ENCODE results near the gene CAMP.
"Not testable (repeated sequence)": the region's sequence is repeated elsewhere in the genome, so short reads cannot be mapped to it uniquely, and the experiment has no call there.

Gene CAMP

GRCh38 chr3:48248095-48248850 lies 25.0 kb downstream of the CAMP start:
- DNase-seq (ENCODE audit: low spot score in 2 of 2) = no peak
- Mint-ChIP-seq H3K4me3 (no peak overlapping the region), H3K27me3 (no peaks in the 10 kb centered on the region), H3K4me1 (peaks cover 10% of the 10 kb centered on the region), H3K9me3 (no peaks in the 10 kb centered on the region), H3K27ac (peak overlapping the region; percentile 65), H3K36me3 (peaks cover 12% of the 10 kb centered on the region)
- ATAC-seq (ENCODE audit: low read depth) = no peak

GRCh38 chr3:48256557-48256956 lies 33.3 kb downstream of the CAMP start:
- Mint-ChIP-seq H3K4me1 (peaks cover 10% of the 10 kb centered on the region), H3K27ac (no peak overlapping the region), H3K9me3 (no peaks in the 10 kb centered on the region), H3K36me3 (peaks cover 30% of the 10 kb centered on the region), H3K27me3 (no peaks in the 10 kb centered on the region), H3K4me3 (no peak overlapping the region)
- DNase-seq (ENCODE audit: low spot score in 2 of 2) (no peak), ATAC-seq (ENCODE audit: low read depth) (no peak)

- Mint-ChIP-seq H3K4me3 (no peak overlapping the region), H3K27ac (no peak overlapping the region), H3K4me1 (peaks cover 10% of the 10 kb centered on the region), H3K36me3 (peaks cover 38% of the 10 kb centered on the region), H3K9me3 (no peaks in the 10 kb centered on the region), H3K27me3 (no peaks in the 10 kb centered on the region)
- DNase-seq (ENCODE audit: low spot score in 2 of 2) (no peak), ATAC-seq (ENCODE audit: low read depth) (no peak)
These were observed 35.2 kb downstream of the CAMP start for GRCh38 chr3:48258530-48258929.

- peaks cover 18% of the 10 kb centered on the region for H3K36me3 Mint-ChIP-seq
- H3K4me1 Mint-ChIP-seq = peaks cover 5% of the 10 kb centered on the region
- no peaks in the 10 kb centered on the region for H3K27me3 Mint-ChIP-seq
- DNase-seq (ENCODE audit: low spot score in 2 of 2) (no peak), ATAC-seq (ENCODE audit: low read depth) (no peak)
- H3K4me3 Mint-ChIP-seq = no peak overlapping the region
- H3K27ac Mint-ChIP-seq = peak overlapping the region; percentile 82
- H3K9me3 Mint-ChIP-seq = no peaks in the 10 kb centered on the region
These were observed 44.5 kb downstream of the CAMP start for GRCh38 chr3:48267782-48268181.

DNA sequence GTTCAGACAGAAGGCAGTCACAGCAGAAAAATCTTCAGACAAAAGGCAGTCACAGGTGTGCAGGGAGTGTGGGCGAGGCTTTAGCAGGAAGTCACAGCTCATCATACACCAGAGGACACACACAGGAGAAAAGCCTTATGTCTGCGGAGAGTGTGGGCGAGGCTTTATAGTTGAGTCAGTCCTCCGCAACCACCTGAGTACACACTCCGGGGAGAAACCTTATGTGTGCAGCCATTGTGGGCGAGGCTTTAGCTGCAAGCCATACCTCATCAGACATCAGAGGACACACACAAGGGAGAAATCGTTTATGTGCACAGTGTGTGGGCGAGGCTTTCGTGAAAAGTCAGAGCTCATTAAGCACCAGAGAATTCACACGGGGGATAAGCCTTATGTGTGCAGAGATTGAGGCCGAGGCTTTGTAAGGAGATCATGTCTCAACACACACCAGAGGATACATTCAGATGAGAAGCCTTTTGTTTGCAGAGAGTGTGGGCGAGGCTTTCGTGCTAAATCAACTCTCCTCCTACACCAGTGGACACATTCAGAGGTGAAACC lies 45.2 kb downstream of the CAMP start:
- H3K4me1 Mint-ChIP-seq = peaks cover 5% of the 10 kb centered on the region
- H3K27me3 Mint-ChIP-seq = no peaks in the 10 kb centered on the region
- peak; percentile 71 for ATAC-seq (ENCODE audit: low read depth)
- DNase-seq (ENCODE audit: low spot score in 2 of 2) = no peak
- no peaks in the 10 kb centered on the region for H3K9me3 Mint-ChIP-seq
- H3K36me3 Mint-ChIP-seq = peaks cover 18% of the 10 kb centered on the region
- peak overlapping the region; percentile 82 for H3K27ac Mint-ChIP-seq
- no peak overlapping the region for H3K4me3 Mint-ChIP-seq

GRCh38 chr3:48268936-48269561 lies 45.8 kb downstream of the CAMP start:
- Mint-ChIP-seq H3K27me3 (no peaks in the 10 kb centered on the region), H3K4me3 (no peak overlapping the region), H3K9me3 (no peaks in the 10 kb centered on the region), H3K36me3 (peaks cover 15% of the 10 kb centered on the region), H3K27ac (no peak overlapping the region), H3K4me1 (peaks cover 5% of the 10 kb centered on the region)
- ATAC-seq (ENCODE audit: low read depth) (no peak), DNase-seq (ENCODE audit: low spot score in 2 of 2) (no peak)

DNA sequence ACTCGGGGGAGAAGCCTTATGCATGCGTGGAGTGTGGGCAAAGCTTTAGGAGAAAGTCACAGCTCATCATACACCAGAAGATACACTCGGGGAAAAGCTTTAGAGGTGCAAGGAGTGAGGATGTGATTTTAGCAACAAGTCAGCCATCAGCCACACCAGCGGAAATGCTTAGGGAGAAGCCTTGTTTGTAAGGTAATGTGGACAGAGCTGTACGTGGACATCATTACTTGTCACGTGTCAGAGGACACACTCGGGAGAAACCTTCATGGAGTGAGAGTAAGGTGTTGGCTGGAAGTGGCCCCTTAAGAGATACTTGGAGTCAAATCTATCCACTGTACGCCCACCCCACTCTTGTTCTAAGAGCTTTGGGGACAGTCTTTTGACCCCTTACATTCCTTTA lies 46.3 kb downstream of the CAMP start:
- no peaks in the 10 kb centered on the region for H3K9me3 Mint-ChIP-seq
- no peak overlapping the region for H3K4me3 Mint-ChIP-seq
- ATAC-seq (ENCODE audit: low read depth) (no peak), DNase-seq (ENCODE audit: low spot score in 2 of 2) (no peak)
- no peak overlapping the region for H3K27ac Mint-ChIP-seq
- H3K27me3 Mint-ChIP-seq = no peaks in the 10 kb centered on the region
- peaks cover 5% of the 10 kb centered on the region for H3K4me1 Mint-ChIP-seq
- peaks cover 15% of the 10 kb centered on the region for H3K36me3 Mint-ChIP-seq

DNA sequence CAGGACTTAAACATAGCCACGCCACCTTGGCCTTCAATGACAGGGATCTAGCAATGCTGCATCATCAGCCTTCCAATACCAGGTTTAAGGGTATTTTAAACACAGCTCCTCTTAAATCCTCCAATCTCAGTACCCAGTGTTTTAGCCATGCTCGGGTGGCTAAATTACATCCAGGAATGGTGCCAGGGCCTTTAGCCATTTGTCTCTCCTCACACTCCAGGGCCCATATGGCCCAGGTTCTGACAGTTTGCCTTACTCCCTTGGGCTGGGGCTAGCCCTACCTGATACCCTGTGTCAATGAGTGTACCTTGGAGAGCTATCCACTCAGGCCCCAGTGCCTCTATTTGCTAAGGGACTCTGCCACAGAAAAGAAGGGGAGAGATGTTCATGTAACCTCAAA lies 47.0 kb downstream of the CAMP start:
- no peak for ATAC-seq (ENCODE audit: low read depth)
- H3K27ac Mint-ChIP-seq = no peak overlapping the region
- H3K27me3 Mint-ChIP-seq = no peaks in the 10 kb centered on the region

GRCh38 chr3:48271223-48271622 lies 47.9 kb downstream of the CAMP start:
- H3K36me3 Mint-ChIP-seq = peaks cover 15% of the 10 kb centered on the region
- H3K27ac Mint-ChIP-seq; DNase-seq (ENCODE audit: low spot score in 2 of 2); H3K27me3 Mint-ChIP-seq; ATAC-seq (ENCODE audit: low read depth); H3K9me3 Mint-ChIP-seq; H3K4me3 Mint-ChIP-seq; H3K4me1 Mint-ChIP-seq: not testable (repeated sequence)

More for the DNA sequence above, 47.0 kb downstream of the CAMP start:
- DNase-seq (ENCODE audit: low spot score in 2 of 2) = no peak
- H3K36me3 Mint-ChIP-seq = peaks cover 15% of the 10 kb centered on the region
- no peak overlapping the region for H3K4me3 Mint-ChIP-seq
- H3K9me3 Mint-ChIP-seq = no peaks in the 10 kb centered on the region
- H3K4me1 Mint-ChIP-seq = peaks cover 5% of the 10 kb centered on the region

GRCh38 chr3:48271763-48272498 lies 48.6 kb downstream of the CAMP start:
- no peaks in the 10 kb centered on the region for H3K9me3 Mint-ChIP-seq
- H3K4me3 Mint-ChIP-seq = no peak overlapping the region
- H3K36me3 Mint-ChIP-seq = peaks cover 12% of the 10 kb centered on the region
- DNase-seq (ENCODE audit: low spot score in 2 of 2) (no peak), ATAC-seq (ENCODE audit: low read depth) (no peak)
- H3K4me1 Mint-ChIP-seq = peaks cover 5% of the 10 kb centered on the region
- no peak overlapping the region for H3K27ac Mint-ChIP-seq
- H3K27me3 Mint-ChIP-seq = no peaks in the 10 kb centered on the region

DNA sequence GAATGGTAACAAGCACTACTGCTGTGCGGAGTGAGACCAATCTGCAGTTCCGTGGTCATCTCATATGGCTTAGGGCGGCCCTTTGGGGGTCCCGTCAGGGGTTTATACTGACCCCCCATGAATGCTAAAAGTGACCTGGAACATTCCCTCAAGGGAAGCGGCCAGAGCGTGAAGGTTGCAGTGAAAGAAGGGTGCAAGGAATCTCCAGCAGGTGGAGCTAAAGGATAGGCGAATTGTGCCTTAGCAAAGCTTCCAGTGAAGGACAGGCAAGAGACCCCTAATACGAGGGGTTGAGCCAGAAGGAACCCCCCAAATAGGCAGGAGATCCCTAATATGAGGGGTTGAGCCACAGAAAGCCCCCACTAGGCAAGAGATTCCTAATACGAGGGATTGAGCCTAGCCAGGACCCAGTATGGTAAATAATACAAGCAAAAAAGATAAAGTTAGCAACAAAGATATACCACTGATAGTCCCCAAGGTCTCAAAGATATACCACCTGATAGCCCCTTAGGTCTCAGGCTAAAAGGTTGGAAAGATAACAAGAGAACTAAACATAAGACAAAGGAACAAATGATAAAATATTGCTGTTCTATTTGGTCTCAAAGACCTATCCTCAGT lies 50.4 kb downstream of the CAMP start:
- H3K4me1 Mint-ChIP-seq = no peaks in the 10 kb centered on the region
- peak; percentile 56 to 59 for DNase-seq (ENCODE audit: low spot score in 2 of 2)
- peaks cover 5% of the 10 kb centered on the region for H3K36me3 Mint-ChIP-seq
- H3K9me3 Mint-ChIP-seq = no peaks in the 10 kb centered on the region
- no peak overlapping the region for H3K27ac Mint-ChIP-seq
- H3K27me3 Mint-ChIP-seq = no peaks in the 10 kb centered on the region
- H3K4me3 Mint-ChIP-seq = no peak overlapping the region
- ATAC-seq (ENCODE audit: low read depth) = peak; percentile 77

- Mint-ChIP-seq H3K4me1 (no peaks in the 10 kb centered on the region), H3K4me3 (no peak overlapping the region), H3K27ac (no peak overlapping the region), H3K36me3 (peaks cover 7% of the 10 kb centered on the region), H3K9me3 (no peaks in the 10 kb centered on the region), H3K27me3 (no peaks in the 10 kb centered on the region)
- no peak for ATAC-seq (ENCODE audit: low read depth)
- DNase-seq (ENCODE audit: low spot score in 2 of 2) = no peak
These were observed 51.2 kb downstream of the CAMP start for GRCh38 chr3:48274452-48274851.
